Stimulated activated naive CD8-positive, alpha-beta T cell treated with anti-CD3 and anti-CD28 coated beads, Interleukin-15, Interleukin-2, amounts not matched to agents 100 U/mL and 50 U/mL, for 24 hours (primary cell): ENCODE measurements around the gene ERN1.
A peak's percentile ranks its signal among the peaks of the same experiment; 100 is the strongest.

Experiments
- ATAC-seq: fragments of 150-1000 bp; cut with Tn5 transposase; one replicate; pipeline ENCODE4 v1.10.0; 2021
- DNase-seq: peaks from one replicate; pipeline ENCODE4 v3.0.0; 2021

Gene ERN1

GRCh38 chr17:64059756-64060155 is 70.2 kb downstream of the ERN1 start:
- no peak for ATAC-seq
- DNase-seq = no peak

- ATAC-seq (no peak), DNase-seq (no peak)
Observed at GRCh38 chr17:64058621-64059020, 71.3 kb downstream of the ERN1 start.

GRCh38 chr17:64057701-64058263 is 72.2 kb downstream of the ERN1 start:
- DNase-seq = no peak
- ATAC-seq = no peak

GRCh38 chr17:64056269-64057005 is 73.5 kb downstream of the ERN1 start:
- DNase-seq (no peak), ATAC-seq (peak; percentile 2)

- ATAC-seq (no peak), DNase-seq (no peak)
Observed at GRCh38 chr17:64055183-64056142, 74.5 kb downstream of the ERN1 start.

GRCh38 chr17:64054304-64054703 is 75.6 kb downstream of the ERN1 start:
- ATAC-seq (no peak), DNase-seq (no peak)

GRCh38 chr17:64053101-64053500 is 76.8 kb downstream of the ERN1 start:
- ATAC-seq = no peak
- DNase-seq = no peak

- DNase-seq = no peak
- ATAC-seq = peak; percentile 71
Observed at GRCh38 chr17:64051153-64051552, 78.8 kb downstream of the ERN1 start.

GRCh38 chr17:64048805-64049204 is 81.1 kb downstream of the ERN1 start:
- ATAC-seq (no peak), DNase-seq (no peak)

GRCh38 chr17:64045176-64045575 is 84.8 kb downstream of the ERN1 start:
- ATAC-seq = no peak
- no peak for DNase-seq

GRCh38 chr17:64042700-64043485 is 87.1 kb downstream of the ERN1 start:
- no peak for ATAC-seq
- DNase-seq = no peak

GRCh38 chr17:64041912-64042311 is 88.0 kb downstream of the ERN1 start:
- DNase-seq (no peak), ATAC-seq (no peak)

GRCh38 chr17:64040206-64040605 is 89.7 kb downstream of the ERN1 start:
- DNase-seq = no peak
- no peak for ATAC-seq

- DNase-seq (no peak), ATAC-seq (no peak)
Observed at GRCh38 chr17:64039106-64039400, 90.9 kb downstream of the ERN1 start.

GRCh38 chr17:64038331-64039105 is 91.4 kb downstream of the ERN1 start:
- ATAC-seq (no peak), DNase-seq (no peak)

GRCh38 chr17:64037802-64038201 is 92.1 kb downstream of the ERN1 start:
- DNase-seq = no peak
- no peak for ATAC-seq

GRCh38 chr17:64037180-64037579 is 92.8 kb downstream of the ERN1 start:
- ATAC-seq = no peak
- no peak for DNase-seq

- DNase-seq (no peak), ATAC-seq (no peak)
Observed at GRCh38 chr17:64036198-64036922, 93.6 kb downstream of the ERN1 start.

- DNase-seq (no peak), ATAC-seq (no peak)
Observed at GRCh38 chr17:64032081-64032480, 97.9 kb downstream of the ERN1 start.

GRCh38 chr17:64028874-64029464 is 101.0 kb downstream of the ERN1 start:
- DNase-seq (peak; percentile 77), ATAC-seq (no peak)
